ENCODE measurements around the gene USP50. TPM values are rescaled to one million over a fixed set of nuclear protein-coding genes. Genes with fewer than 3 reads are reported as not detected.

Gene USP50
- polyA plus RNA-seq, 1 of the 3 experiments (the other 2 are of a cell fraction) = not detected

GRCh38 chr15:50590288-50590687 is 43.8 kb upstream of the USP50 start (continued):
- no peak for TF ChIP-seq FOSL2 (IDR thresholded peaks at IDR 0.05; ENCODE audit: borderline replicate concordance, low read depth)
- TF ChIP-seq POLR2AphosphoS5 (IDR thresholded peaks at IDR 0.05; ENCODE audit: low read depth, low read length) = no peak
- no peak for TF ChIP-seq RFX5 (IDR thresholded peaks at IDR 0.05; ENCODE audit: low read length)
- TF ChIP-seq SMC3 (IDR thresholded peaks at IDR 0.05; ENCODE audit: low read depth, low read length) = no peak
- TF ChIP-seq, protein P1, sequence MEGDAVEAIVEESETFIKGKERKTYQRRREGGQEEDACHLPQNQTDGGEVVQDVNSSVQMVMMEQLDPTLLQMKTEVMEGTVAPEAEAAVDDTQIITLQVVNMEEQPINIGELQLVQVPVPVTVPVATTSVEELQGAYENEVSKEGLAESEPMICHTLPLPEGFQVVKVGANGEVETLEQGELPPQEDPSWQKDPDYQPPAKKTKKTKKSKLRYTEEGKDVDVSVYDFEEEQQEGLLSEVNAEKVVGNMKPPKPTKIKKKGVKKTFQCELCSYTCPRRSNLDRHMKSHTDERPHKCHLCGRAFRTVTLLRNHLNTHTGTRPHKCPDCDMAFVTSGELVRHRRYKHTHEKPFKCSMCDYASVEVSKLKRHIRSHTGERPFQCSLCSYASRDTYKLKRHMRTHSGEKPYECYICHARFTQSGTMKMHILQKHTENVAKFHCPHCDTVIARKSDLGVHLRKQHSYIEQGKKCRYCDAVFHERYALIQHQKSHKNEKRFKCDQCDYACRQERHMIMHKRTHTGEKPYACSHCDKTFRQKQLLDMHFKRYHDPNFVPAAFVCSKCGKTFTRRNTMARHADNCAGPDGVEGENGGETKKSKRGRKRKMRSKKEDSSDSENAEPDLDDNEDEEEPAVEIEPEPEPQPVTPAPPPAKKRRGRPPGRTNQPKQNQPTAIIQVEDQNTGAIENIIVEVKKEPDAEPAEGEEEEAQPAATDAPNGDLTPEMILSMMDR (IDR thresholded peaks at IDR 0.05) = no peak
- TF ChIP-seq, protein P2, sequence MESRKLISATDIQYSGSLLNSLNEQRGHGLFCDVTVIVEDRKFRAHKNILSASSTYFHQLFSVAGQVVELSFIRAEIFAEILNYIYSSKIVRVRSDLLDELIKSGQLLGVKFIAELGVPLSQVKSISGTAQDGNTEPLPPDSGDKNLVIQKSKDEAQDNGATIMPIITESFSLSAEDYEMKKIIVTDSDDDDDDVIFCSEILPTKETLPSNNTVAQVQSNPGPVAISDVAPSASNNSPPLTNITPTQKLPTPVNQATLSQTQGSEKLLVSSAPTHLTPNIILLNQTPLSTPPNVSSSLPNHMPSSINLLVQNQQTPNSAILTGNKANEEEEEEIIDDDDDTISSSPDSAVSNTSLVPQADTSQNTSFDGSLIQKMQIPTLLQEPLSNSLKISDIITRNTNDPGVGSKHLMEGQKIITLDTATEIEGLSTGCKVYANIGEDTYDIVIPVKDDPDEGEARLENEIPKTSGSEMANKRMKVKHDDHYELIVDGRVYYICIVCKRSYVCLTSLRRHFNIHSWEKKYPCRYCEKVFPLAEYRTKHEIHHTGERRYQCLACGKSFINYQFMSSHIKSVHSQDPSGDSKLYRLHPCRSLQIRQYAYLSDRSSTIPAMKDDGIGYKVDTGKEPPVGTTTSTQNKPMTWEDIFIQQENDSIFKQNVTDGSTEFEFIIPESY (IDR thresholded peaks at IDR 0.05; ENCODE audit: borderline replicate concordance, low read depth) = no peak
- TF ChIP-seq TEAD4 (IDR thresholded peaks at IDR 0.05; ENCODE audit: borderline replicate concordance, insufficient read depth) = no peak
- TF ChIP-seq ELF1 (IDR thresholded peaks at IDR 0.05) = no peak

DNA sequence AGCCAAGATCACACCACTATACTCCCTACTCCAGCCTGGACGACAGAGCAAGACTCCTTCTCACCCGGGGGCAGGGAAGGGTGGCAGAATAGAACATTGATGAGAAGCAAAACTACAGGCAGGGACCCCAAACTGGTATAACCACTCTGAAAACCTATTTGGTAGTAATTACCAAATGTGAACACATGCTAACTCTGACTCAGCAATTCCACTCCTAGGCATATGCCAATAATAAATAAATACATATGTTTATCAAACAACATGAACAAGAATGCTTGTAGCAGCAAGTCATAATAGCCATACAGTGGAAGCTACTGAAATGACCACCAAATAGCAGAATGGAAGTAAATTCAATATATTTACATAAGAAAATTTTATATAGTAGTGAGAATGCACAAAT is 31.0 kb upstream of the USP50 start:
- Histone ChIP-seq H3F3A (replicated peaks; ENCODE audit: insufficient read depth) (peaks cover 4% of the 10 kb centered on the region), H3K79me2 (ENCODE audit: insufficient read depth) (no peaks in the 10 kb centered on the region), H3K36me3 (replicated peaks in 1 of 2; ENCODE audit: control insufficient read depth in 1 of 2, insufficient read depth in 2 of 2, low read length in 1 of 2) (peaks cover 62 to 63% of the 10 kb centered on the region in 2 experiments), H3K9ac (no peak overlapping the region), H3K4me1 (ENCODE audit: control insufficient read depth in 1 of 2, insufficient read depth in 2 of 2, low read depth in 1 of 2, low read length in 1 of 2) (no peaks in the 10 kb centered on the region), H2AFZ (ENCODE audit: low read depth) (no peak overlapping the region), H3K27ac (ENCODE audit: low read depth in 2 of 2, low read length in 1 of 2) (no peak overlapping the region), H3K4me2 (no peak overlapping the region), H3K27me3 (ENCODE audit: insufficient read depth) (no peaks in the 10 kb centered on the region), H4K20me1 (ENCODE audit: insufficient read depth) (no peaks in the 10 kb centered on the region), H3K4me3 (ENCODE audit: low read depth in 2 of 2, low read length in 1 of 2) (no peak overlapping the region), H3K9me3 (no peaks in the 10 kb centered on the region), H3K9me2 (no peaks in the 10 kb centered on the region)
- 92% methylated on average over 2 of the region's 2 CpGs for WGBS (ENCODE audit: low lambda C conversion rate)
- ChIA-PET CTCF (no interaction called here), POLR2A (no interaction called here)
- TF ChIP-seq RAD21 (IDR thresholded peaks at IDR 0.05; ENCODE audit: low read length) (no peak), NRF1 (IDR thresholded peaks at IDR 0.05; ENCODE audit: low read depth, low read length) (no peak), POLR2AphosphoS5 (IDR thresholded peaks at IDR 0.05; ENCODE audit: low read depth, low read length) (no peak)
- DNase-seq = no peak

- Histone ChIP-seq H3K27me3 (ENCODE audit: insufficient read depth) (no peaks in the 10 kb centered on the region), H3K4me1 (ENCODE audit: control insufficient read depth in 1 of 2, insufficient read depth in 2 of 2, low read depth in 1 of 2, low read length in 1 of 2) (no peaks in the 10 kb centered on the region), H3K79me2 (ENCODE audit: insufficient read depth) (no peaks in the 10 kb centered on the region), H3K36me3 (replicated peaks in 1 of 2; ENCODE audit: control insufficient read depth in 1 of 2, insufficient read depth in 2 of 2, low read length in 1 of 2) (peaks cover 63 to 64% of the 10 kb centered on the region in 2 experiments), H3K9me3 (no peaks in the 10 kb centered on the region), H3K27ac (ENCODE audit: low read depth in 2 of 2, low read length in 1 of 2) (no peak overlapping the region), H3K4me2 (no peak overlapping the region), H4K20me1 (ENCODE audit: insufficient read depth) (no peaks in the 10 kb centered on the region), H3K9ac (no peak overlapping the region), H3F3A (replicated peaks; ENCODE audit: insufficient read depth) (peaks cover 4% of the 10 kb centered on the region), H3K4me3 (ENCODE audit: low read depth in 2 of 2, low read length in 1 of 2) (no peak overlapping the region), H3K9me2 (no peaks in the 10 kb centered on the region), H2AFZ (ENCODE audit: low read depth) (no peak overlapping the region)
- ChIA-PET CTCF (no interaction called here), POLR2A (no interaction called here)
- TF ChIP-seq IRF3 (IDR thresholded peaks at IDR 0.05; ENCODE audit: low read depth, low read length) (no peak), CHD2 (IDR thresholded peaks at IDR 0.05; ENCODE audit: low read length, partially characterized antibody) (no peak), SIN3A (IDR thresholded peaks at IDR 0.05; ENCODE audit: borderline replicate concordance, low read depth, low read length) (no peak), GABPA (IDR thresholded peaks at IDR 0.05; ENCODE audit: low read depth) (no peak), RCOR1 (IDR thresholded peaks at IDR 0.05; ENCODE audit: low read length) (no peak), USF1 (IDR thresholded peaks at IDR 0.05; ENCODE audit: borderline replicate concordance, low read depth) (no peak), MXI1 (IDR thresholded peaks at IDR 0.05; ENCODE audit: low read depth, low read length) (no peak)
- TF ChIP-seq, protein P1 (IDR thresholded peaks at IDR 0.05) = no peak
- no peak for DNase-seq
- WGBS (ENCODE audit: low lambda C conversion rate) = 97% methylated on average over 1 of the region's 1 CpG
Measured at GRCh38 chr15:50576166-50576565, 29.7 kb upstream of the USP50 start.
